ENCODE measurements around the gene CEP192.

CEP192 gene

DNA sequence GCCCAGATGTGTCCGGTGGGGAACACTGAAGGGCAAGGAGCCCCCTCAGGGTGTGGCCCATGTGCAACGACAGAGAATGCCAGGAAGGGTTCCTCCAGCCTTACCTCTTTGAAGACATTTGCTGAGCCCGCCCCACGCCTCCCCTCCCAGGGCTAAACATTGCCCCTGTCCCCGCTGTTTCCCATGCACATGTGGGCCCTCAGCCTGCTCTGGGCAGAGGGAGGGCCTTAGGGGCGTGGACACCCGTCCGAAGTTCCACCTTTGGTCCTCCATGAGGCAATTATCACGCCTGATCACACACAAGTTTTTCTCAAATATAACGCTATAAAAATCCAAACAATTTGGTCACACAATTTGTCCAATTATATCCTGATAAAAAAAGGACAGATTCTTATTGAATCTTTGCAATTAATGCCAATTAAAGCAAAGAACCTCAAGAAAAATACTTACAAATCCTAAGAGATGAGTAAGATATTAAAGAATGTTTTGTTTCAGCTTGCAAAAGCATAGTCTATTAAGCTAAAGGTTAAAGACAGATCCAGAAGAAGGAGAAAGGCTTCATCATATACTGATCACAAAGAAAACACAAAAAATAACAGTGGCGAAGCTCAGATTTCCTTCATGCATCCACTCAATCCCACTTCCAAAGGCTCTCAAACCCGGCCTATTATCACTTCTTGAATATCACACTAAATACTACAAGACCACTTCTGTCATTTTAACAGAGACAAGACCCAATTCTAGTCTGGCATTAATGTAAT, 172.2 kb downstream of the CEP192 start:
- DNase-seq (ENCODE audit: low read depth in 1 of 2, low spot score in 1 of 2), result no peak
- TF ChIP-seq SPI1 (IDR thresholded peaks at IDR 0.05; ENCODE audit: borderline replicate concordance, low read depth), result no peak
- TF ChIP-seq, protein P1, sequence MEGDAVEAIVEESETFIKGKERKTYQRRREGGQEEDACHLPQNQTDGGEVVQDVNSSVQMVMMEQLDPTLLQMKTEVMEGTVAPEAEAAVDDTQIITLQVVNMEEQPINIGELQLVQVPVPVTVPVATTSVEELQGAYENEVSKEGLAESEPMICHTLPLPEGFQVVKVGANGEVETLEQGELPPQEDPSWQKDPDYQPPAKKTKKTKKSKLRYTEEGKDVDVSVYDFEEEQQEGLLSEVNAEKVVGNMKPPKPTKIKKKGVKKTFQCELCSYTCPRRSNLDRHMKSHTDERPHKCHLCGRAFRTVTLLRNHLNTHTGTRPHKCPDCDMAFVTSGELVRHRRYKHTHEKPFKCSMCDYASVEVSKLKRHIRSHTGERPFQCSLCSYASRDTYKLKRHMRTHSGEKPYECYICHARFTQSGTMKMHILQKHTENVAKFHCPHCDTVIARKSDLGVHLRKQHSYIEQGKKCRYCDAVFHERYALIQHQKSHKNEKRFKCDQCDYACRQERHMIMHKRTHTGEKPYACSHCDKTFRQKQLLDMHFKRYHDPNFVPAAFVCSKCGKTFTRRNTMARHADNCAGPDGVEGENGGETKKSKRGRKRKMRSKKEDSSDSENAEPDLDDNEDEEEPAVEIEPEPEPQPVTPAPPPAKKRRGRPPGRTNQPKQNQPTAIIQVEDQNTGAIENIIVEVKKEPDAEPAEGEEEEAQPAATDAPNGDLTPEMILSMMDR (IDR thresholded peaks at IDR 0.05; ENCODE audit: insufficient read depth, low read length), result no peak
- H3K27ac ChIP-seq (replicated peaks), result no peak overlapping the region
- no peak overlapping the region for H3K4me3 ChIP-seq (replicated peaks; ENCODE audit: insufficient read depth, low read length)
- no peaks in the 10 kb centered on the region for H3K27me3 ChIP-seq (ENCODE audit: insufficient read depth, poor library complexity, severe bottlenecking)

DNA sequence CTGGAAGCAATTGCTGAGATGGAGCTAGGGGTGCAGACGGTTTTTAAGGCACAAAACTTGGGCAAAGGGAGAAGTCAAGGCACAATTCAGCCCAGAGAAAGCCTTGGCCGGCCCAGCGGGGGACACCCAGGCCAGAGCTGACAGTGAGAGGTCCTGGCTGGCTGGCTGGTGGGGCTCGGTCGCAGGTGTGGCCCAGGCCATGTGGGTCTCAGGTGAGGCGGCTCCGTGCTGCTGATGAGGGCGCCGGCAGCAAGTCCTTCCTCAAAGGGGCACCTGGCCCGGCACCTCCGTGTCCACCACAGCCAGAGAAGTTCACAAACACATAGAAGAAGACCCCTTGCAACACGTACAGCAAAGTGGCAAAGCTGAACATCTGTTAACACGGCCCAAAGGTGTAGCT, 173.2 kb downstream of the CEP192 start:
- Histone ChIP-seq H3K4me3 (replicated peaks; ENCODE audit: insufficient read depth, low read length) (no peak overlapping the region), H3K27ac (replicated peaks) (no peak overlapping the region), H3K27me3 (ENCODE audit: insufficient read depth, poor library complexity, severe bottlenecking) (peaks cover 2% of the 10 kb centered on the region)
- no peak for DNase-seq (ENCODE audit: low read depth in 1 of 2, low spot score in 1 of 2)
- TF ChIP-seq, protein P2, sequence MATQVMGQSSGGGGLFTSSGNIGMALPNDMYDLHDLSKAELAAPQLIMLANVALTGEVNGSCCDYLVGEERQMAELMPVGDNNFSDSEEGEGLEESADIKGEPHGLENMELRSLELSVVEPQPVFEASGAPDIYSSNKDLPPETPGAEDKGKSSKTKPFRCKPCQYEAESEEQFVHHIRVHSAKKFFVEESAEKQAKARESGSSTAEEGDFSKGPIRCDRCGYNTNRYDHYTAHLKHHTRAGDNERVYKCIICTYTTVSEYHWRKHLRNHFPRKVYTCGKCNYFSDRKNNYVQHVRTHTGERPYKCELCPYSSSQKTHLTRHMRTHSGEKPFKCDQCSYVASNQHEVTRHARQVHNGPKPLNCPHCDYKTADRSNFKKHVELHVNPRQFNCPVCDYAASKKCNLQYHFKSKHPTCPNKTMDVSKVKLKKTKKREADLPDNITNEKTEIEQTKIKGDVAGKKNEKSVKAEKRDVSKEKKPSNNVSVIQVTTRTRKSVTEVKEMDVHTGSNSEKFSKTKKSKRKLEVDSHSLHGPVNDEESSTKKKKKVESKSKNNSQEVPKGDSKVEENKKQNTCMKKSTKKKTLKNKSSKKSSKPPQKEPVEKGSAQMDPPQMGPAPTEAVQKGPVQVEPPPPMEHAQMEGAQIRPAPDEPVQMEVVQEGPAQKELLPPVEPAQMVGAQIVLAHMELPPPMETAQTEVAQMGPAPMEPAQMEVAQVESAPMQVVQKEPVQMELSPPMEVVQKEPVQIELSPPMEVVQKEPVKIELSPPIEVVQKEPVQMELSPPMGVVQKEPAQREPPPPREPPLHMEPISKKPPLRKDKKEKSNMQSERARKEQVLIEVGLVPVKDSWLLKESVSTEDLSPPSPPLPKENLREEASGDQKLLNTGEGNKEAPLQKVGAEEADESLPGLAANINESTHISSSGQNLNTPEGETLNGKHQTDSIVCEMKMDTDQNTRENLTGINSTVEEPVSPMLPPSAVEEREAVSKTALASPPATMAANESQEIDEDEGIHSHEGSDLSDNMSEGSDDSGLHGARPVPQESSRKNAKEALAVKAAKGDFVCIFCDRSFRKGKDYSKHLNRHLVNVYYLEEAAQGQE (IDR thresholded peaks at IDR 0.05; ENCODE audit: insufficient replicate concordance, low read depth), result no peak
- TF ChIP-seq SPI1 (IDR thresholded peaks at IDR 0.05; ENCODE audit: borderline replicate concordance, low read depth) (no peak), POLR2AphosphoS5 (IDR thresholded peaks at IDR 0.05; ENCODE audit: low read depth) (no peak), GABPA (IDR thresholded peaks at IDR 0.05; ENCODE audit: low read depth) (no peak)
- TF ChIP-seq, protein P1 (IDR thresholded peaks at IDR 0.05; ENCODE audit: insufficient read depth, low read length), result no peak

DNA sequence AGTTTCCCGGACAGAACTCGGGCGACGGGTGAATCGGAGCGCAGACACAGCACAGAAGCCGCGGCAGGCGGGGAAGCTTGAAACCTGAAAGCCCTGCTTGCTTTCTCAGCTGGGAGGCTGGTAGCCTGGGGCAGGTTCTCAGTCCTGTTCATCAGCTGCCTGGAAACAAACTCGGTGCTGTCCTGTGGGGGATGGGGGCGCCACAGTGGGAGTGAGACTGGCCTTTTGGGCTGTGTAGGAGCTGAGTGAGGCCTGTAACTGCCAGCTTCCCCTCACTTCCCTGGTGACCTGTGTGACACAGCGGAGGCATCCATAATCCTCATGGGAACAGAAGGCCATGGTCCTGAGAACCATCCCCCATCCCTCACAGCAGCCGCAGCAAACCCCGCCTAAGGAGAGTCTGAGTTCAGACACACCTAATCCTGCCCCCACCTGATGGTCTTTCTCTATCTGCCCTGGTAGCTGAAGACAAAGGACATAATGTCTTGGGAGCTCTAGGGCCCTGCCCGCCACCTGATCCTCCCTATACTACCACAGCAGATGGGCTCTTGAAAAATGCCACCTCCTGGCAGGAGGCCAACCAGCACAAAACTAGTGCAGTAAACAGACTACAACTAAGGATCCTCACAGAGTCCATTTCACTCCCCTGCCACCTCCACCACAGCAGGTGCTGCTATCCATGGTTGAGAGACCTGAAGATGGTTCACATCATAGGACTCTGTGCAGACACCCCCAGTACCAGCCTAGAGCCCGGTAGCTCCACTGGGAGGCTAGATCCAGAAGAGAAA, 174.7 kb downstream of the CEP192 start:
- TF ChIP-seq, protein P2 (IDR thresholded peaks at IDR 0.05; ENCODE audit: insufficient replicate concordance, low read depth), result no peak
- TF ChIP-seq SPI1 (IDR thresholded peaks at IDR 0.05; ENCODE audit: borderline replicate concordance, low read depth) (no peak), GABPA (IDR thresholded peaks at IDR 0.05; ENCODE audit: low read depth) (no peak), POLR2AphosphoS5 (IDR thresholded peaks at IDR 0.05; ENCODE audit: low read depth) (no peak)
- TF ChIP-seq, protein P1 (IDR thresholded peaks at IDR 0.05; ENCODE audit: insufficient read depth, low read length), result no peak
- no peak overlapping the region for H3K27ac ChIP-seq (replicated peaks)
- H3K27me3 ChIP-seq (ENCODE audit: insufficient read depth, poor library complexity, severe bottlenecking), result peaks cover 5% of the 10 kb centered on the region
- DNase-seq (ENCODE audit: low read depth in 1 of 2, low spot score in 1 of 2), result no peak
- H3K4me3 ChIP-seq (replicated peaks; ENCODE audit: insufficient read depth, low read length), result no peak overlapping the region

All from HL-60 (cell line).